SK-N-SH treated with all-trans-retinoic acid at 6 μM for 48 hours (cell line): ENCODE data around the gene DOCK4.

ENCODE experiments used
- ATAC-seq: fragments of 200-7000 bp; cut with Tn5 transposase; 3 replicates; pipeline ENCODE4 v1.9.1; 2020; ENCODE audit warnings: mild to moderate bottlenecking, moderate library complexity
- ARNTL ChIP-seq: fragments of 450-650 bp; formaldehyde crosslinking; IDR thresholded peaks from 2 replicates; pipeline ENCODE4 v1.5.0; 2020; ENCODE audit warnings: low read depth, mild to moderate bottlenecking, moderate library complexity, borderline replicate concordance
- BACH2 ChIP-seq: fragments of 250-450 bp; sonication (Bioruptor Pico); IDR thresholded peaks from 2 replicates; pipeline ENCODE4 v1.9.0; 2021; ENCODE audit warnings: mild to moderate bottlenecking, borderline replicate concordance
- ESRRG ChIP-seq: fragments of 250-450 bp; sonication (Bioruptor Pico); IDR thresholded peaks from 2 replicates; pipeline ENCODE4 v1.6.1; 2021; ENCODE audit warnings: mild to moderate bottlenecking
- GLIS3 ChIP-seq: fragments of 250-450 bp; sonication (Bioruptor Pico); IDR thresholded peaks from 2 replicates; pipeline ENCODE4 v1.5.0; 2020; ENCODE audit warnings: mild to moderate bottlenecking, moderate library complexity
- ISL1 ChIP-seq: fragments of 250-450 bp; sonication (Bioruptor Pico); IDR thresholded peaks from 2 replicates; pipeline ENCODE4 v2.1.2; 2022; ENCODE audit warnings: mild to moderate bottlenecking, moderate library complexity
- PPARA ChIP-seq: fragments of 250-450 bp; sonication (Bioruptor Pico); IDR thresholded peaks from 2 replicates; pipeline ENCODE4 v1.5.0; 2020; ENCODE audit warnings: mild to moderate bottlenecking, borderline replicate concordance
- RARB ChIP-seq: fragments of 250-450 bp; sonication (Bioruptor Pico); IDR thresholded peaks from 2 replicates; pipeline ENCODE4 v1.8.0; 2021; ENCODE audit warnings: mild to moderate bottlenecking, moderate library complexity
- SNAI2 ChIP-seq: fragments of 250-450 bp; sonication (Bioruptor Pico); IDR thresholded peaks from 2 replicates; pipeline ENCODE4 v1.5.0; 2020; ENCODE audit warnings: mild to moderate bottlenecking, moderate library complexity
- TCF4 ChIP-seq: fragments of 250-450 bp; sonication (Bioruptor Pico); IDR thresholded peaks from 2 replicates; pipeline ENCODE4 v1.8.0; 2021; ENCODE audit warnings: mild to moderate bottlenecking, moderate library complexity, borderline replicate concordance
- TOX ChIP-seq: fragments of 250-450 bp; sonication (Bioruptor Pico); IDR thresholded peaks from 2 replicates; pipeline ENCODE4 v1.8.0; 2021; ENCODE audit warnings: mild to moderate bottlenecking, moderate library complexity, borderline replicate concordance
- ZFP3 ChIP-seq: fragments of 250-450 bp; sonication (Bioruptor Pico); IDR thresholded peaks from 2 replicates; pipeline ENCODE4 v1.5.0; 2020; ENCODE audit warnings: mild to moderate bottlenecking, moderate library complexity
- ZNF565 ChIP-seq: fragments of 450-650 bp; formaldehyde crosslinking; conservative IDR thresholded peaks from 2 replicates; pipeline ENCODE4 v1.5.0; 2020; ENCODE audit warnings: low read depth, mild to moderate bottlenecking, moderate library complexity
- ZNF70 ChIP-seq: fragments of 450-650 bp; formaldehyde crosslinking; IDR thresholded peaks from 2 replicates; pipeline ENCODE4 v1.5.0; 2020; ENCODE audit warnings: mild to moderate bottlenecking, moderate library complexity
- ZNF8 ChIP-seq: fragments of 450-650 bp; formaldehyde crosslinking; IDR thresholded peaks from 2 replicates; pipeline ENCODE4 v1.5.0; 2020; ENCODE audit warnings: mild to moderate bottlenecking, moderate library complexity
- TF ChIP-seq, protein P1 (sequence below): fragments of 250-450 bp; sonication (Bioruptor Pico); IDR thresholded peaks from 2 replicates; pipeline ENCODE4 v1.5.1; 2020; ENCODE audit warnings: low read depth, mild to moderate bottlenecking, moderate library complexity
- TF ChIP-seq, protein P2 (sequence below): fragments of 250-450 bp; sonication (Bioruptor Pico); IDR thresholded peaks from 2 replicates; pipeline ENCODE4 v1.8.0; 2021; ENCODE audit warnings: low read depth, mild to moderate bottlenecking, moderate library complexity, borderline replicate concordance
- TF ChIP-seq, protein P3 (sequence below): fragments of 250-450 bp; sonication (Bioruptor Pico); IDR thresholded peaks from 2 replicates; pipeline ENCODE4 v1.8.0; 2020; ENCODE audit warnings: mild to moderate bottlenecking, moderate library complexity, borderline replicate concordance
- TF ChIP-seq, protein P4 (sequence below): fragments of 250-450 bp; sonication (Bioruptor Pico); IDR thresholded peaks from 2 replicates; pipeline ENCODE4 v1.5.0; 2020; ENCODE audit warnings: mild to moderate bottlenecking, moderate library complexity
- TF ChIP-seq, protein P5 (sequence below): fragments of 250-450 bp; sonication (Bioruptor Pico); IDR thresholded peaks from 2 replicates; pipeline ENCODE4 v1.5.1; 2021; ENCODE audit warnings: mild to moderate bottlenecking, moderate library complexity

DOCK4 gene

DNA sequence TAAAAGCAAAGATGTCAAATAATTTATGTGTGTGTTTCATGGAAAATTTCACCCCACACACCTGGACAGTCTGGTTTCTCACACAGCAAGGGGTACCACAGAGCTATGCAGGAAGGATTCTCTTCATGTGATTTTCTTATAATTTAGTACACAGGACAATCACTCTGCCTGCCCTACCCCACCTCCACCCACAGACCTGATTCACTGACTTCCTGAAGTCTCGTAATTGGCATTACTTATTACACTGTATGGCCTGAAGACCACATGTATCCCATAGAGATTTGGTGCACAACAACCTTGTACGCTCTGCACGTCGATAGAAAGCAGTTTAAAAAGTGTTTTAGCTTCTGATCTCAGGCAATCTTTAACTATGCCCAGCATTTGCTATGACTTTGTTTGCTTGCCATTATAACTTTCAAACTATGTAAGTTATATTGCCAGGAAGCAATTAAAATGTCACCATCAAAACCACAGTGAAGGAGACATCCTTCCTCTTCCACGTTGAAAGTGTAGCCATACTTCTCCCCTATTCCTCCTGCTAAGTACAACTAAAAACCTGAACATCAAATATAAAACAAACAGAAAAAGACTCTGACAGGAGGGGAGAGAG lies 364.5 kb downstream of the DOCK4 start:
- no peak for TF ChIP-seq ISL1 (CRISPR knock-in tag)
- TF ChIP-seq ZNF8 (CRISPR knock-in tag): no peak
- TF ChIP-seq ESRRG: no peak
- TF ChIP-seq SNAI2 (CRISPR knock-in tag): no peak
- ATAC-seq: no peak

DNA sequence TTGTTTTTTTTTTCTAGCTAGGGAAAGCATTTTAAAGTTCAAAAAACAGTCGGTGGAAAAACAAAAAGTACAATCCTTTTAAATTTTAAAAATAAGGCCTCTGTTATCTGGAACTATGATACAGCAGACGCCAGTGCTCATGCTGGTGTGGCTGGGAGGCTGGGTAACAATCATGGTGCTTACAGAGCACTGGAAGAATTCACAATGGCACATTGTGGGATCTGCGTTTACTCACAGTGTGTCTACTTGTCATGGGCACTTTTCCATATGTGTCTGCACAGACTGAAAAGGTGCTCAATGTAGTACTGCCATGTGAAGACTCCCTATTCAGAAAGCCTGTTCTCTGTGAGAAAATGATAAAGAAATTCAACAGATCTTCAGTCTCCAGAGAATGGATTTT lies 365.7 kb downstream of the DOCK4 start:
- ATAC-seq: no peak
- TF ChIP-seq TCF4 (no peak), ZNF565 (no peak), PPARA (CRISPR knock-in tag) (no peak), ZFP3 (CRISPR knock-in tag) (no peak), ZNF70 (CRISPR knock-in tag) (no peak)
- TF ChIP-seq, protein P1, sequence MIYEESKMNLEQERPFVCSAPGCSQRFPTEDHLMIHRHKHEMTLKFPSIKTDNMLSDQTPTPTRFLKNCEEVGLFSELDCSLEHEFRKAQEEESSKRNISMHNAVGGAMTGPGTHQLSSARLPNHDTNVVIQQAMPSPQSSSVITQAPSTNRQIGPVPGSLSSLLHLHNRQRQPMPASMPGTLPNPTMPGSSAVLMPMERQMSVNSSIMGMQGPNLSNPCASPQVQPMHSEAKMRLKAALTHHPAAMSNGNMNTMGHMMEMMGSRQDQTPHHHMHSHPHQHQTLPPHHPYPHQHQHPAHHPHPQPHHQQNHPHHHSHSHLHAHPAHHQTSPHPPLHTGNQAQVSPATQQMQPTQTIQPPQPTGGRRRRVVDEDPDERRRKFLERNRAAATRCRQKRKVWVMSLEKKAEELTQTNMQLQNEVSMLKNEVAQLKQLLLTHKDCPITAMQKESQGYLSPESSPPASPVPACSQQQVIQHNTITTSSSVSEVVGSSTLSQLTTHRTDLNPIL (CRISPR knock-in tag): no peak

DNA sequence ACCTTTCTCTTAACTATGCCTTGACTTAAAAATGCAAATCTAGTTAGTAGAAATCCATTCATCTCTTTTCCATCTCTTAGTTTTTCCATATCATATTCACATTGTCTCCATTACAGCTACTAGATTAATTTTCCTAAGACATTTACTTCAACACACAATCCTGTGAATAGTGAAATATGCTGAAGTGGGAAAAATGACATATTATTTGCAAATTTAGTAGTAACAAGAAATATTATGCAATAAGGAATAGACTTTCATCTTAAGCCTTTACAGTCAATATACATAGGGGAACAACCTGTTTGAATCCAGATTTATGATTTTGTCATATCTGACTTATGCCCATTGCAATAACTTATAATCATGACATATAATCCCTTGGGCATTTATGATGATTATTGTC lies 366.9 kb downstream of the DOCK4 start:
- TF ChIP-seq, protein P2, sequence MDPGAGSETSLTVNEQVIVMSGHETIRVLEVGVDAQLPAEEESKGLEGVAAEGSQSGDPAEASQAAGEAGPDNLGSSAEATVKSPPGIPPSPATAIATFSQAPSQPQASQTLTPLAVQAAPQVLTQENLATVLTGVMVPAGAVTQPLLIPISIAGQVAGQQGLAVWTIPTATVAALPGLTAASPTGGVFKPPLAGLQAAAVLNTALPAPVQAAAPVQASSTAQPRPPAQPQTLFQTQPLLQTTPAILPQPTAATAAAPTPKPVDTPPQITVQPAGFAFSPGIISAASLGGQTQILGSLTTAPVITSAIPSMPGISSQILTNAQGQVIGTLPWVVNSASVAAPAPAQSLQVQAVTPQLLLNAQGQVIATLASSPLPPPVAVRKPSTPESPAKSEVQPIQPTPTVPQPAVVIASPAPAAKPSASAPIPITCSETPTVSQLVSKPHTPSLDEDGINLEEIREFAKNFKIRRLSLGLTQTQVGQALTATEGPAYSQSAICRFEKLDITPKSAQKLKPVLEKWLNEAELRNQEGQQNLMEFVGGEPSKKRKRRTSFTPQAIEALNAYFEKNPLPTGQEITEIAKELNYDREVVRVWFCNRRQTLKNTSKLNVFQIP: no peak
- TF ChIP-seq, protein P3, sequence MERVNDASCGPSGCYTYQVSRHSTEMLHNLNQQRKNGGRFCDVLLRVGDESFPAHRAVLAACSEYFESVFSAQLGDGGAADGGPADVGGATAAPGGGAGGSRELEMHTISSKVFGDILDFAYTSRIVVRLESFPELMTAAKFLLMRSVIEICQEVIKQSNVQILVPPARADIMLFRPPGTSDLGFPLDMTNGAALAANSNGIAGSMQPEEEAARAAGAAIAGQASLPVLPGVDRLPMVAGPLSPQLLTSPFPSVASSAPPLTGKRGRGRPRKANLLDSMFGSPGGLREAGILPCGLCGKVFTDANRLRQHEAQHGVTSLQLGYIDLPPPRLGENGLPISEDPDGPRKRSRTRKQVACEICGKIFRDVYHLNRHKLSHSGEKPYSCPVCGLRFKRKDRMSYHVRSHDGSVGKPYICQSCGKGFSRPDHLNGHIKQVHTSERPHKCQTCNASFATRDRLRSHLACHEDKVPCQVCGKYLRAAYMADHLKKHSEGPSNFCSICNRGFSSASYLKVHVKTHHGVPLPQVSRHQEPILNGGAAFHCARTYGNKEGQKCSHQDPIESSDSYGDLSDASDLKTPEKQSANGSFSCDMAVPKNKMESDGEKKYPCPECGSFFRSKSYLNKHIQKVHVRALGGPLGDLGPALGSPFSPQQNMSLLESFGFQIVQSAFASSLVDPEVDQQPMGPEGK (CRISPR knock-in tag): no peak
- TF ChIP-seq TCF4 (no peak), SNAI2 (CRISPR knock-in tag) (no peak), ZNF565 (no peak), TOX (CRISPR knock-in tag) (no peak), BACH2 (no peak), ISL1 (CRISPR knock-in tag) (no peak), GLIS3 (CRISPR knock-in tag) (no peak), ARNTL (CRISPR knock-in tag) (no peak), ZFP3 (CRISPR knock-in tag) (no peak), RARB (no peak), ZNF70 (CRISPR knock-in tag) (no peak)
- TF ChIP-seq, protein P4, sequence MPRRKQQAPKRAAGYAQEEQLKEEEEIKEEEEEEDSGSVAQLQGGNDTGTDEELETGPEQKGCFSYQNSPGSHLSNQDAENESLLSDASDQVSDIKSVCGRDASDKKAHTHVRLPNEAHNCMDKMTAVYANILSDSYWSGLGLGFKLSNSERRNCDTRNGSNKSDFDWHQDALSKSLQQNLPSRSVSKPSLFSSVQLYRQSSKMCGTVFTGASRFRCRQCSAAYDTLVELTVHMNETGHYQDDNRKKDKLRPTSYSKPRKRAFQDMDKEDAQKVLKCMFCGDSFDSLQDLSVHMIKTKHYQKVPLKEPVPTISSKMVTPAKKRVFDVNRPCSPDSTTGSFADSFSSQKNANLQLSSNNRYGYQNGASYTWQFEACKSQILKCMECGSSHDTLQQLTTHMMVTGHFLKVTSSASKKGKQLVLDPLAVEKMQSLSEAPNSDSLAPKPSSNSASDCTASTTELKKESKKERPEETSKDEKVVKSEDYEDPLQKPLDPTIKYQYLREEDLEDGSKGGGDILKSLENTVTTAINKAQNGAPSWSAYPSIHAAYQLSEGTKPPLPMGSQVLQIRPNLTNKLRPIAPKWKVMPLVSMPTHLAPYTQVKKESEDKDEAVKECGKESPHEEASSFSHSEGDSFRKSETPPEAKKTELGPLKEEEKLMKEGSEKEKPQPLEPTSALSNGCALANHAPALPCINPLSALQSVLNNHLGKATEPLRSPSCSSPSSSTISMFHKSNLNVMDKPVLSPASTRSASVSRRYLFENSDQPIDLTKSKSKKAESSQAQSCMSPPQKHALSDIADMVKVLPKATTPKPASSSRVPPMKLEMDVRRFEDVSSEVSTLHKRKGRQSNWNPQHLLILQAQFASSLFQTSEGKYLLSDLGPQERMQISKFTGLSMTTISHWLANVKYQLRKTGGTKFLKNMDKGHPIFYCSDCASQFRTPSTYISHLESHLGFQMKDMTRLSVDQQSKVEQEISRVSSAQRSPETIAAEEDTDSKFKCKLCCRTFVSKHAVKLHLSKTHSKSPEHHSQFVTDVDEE (CRISPR knock-in tag): no peak
- TF ChIP-seq, protein P5, sequence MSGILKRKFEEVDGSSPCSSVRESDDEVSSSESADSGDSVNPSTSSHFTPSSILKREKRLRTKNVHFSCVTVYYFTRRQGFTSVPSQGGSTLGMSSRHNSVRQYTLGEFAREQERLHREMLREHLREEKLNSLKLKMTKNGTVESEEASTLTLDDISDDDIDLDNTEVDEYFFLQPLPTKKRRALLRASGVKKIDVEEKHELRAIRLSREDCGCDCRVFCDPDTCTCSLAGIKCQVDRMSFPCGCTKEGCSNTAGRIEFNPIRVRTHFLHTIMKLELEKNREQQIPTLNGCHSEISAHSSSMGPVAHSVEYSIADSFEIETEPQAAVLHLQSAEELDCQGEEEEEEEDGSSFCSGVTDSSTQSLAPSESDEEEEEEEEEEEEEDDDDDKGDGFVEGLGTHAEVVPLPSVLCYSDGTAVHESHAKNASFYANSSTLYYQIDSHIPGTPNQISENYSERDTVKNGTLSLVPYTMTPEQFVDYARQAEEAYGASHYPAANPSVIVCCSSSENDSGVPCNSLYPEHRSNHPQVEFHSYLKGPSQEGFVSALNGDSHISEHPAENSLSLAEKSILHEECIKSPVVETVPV (CRISPR knock-in tag): no peak
- TF ChIP-seq, protein P1 (CRISPR knock-in tag): no peak
- ATAC-seq: no peak
